GM12874 (cell line): ENCODE measurements around the gene PARP3.

Experiments used
- TF ChIP-seq, protein P1 (sequence below): IDR thresholded peaks from 2 replicates; pipeline ENCODE4 v1.5.1; 2011; ENCODE audit warnings: low read depth, mild to moderate bottlenecking, control low read depth, low read length, moderate library complexity; ENCODE audit not compliant: insufficient read depth

The PARP3 gene

DNA sequence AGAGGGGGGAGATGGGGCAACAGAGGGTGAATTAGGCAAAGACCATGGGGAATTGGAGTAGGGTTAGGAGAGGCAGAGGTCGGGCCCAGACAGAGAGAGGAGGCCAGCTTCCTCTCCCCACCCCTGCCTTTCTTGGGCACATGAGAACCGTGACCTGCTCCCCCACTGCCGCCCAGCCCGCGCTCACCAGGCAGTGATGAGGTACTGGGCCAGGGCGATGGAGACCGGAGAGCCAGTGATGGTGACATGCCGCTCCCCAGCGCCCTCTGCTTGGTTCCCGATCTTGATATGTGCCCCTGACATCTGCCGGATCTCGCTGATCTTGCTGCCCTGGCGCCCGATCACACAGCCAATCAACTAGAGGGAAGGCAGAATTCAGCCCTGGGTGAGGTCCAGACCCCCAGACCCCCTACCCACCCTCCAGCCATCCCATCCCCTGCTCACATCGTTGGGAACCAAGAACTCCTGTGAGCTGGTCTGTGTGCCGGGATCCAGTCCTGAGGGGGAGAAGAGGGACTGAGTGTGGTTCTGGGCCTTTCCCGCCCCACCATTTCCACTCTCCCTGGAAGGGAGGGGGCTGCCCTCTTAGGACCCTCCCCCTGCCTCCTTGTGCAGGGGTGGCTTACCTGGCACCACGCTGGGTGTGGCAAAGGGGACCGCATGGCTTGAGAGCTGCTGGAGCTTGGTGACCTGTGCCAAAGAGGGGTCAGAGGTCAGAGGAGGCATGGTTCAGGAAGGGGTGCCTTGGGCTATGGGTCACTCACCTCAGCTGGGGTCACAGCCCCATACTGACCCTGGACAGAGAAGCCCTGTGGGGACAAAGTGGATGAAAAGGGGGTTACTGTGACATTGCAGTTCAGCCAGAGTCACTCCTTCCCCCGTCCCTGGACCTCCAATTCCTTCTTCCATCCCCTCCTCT is 16.7 kb downstream of the PARP3 start:
- TF ChIP-seq, protein P1, sequence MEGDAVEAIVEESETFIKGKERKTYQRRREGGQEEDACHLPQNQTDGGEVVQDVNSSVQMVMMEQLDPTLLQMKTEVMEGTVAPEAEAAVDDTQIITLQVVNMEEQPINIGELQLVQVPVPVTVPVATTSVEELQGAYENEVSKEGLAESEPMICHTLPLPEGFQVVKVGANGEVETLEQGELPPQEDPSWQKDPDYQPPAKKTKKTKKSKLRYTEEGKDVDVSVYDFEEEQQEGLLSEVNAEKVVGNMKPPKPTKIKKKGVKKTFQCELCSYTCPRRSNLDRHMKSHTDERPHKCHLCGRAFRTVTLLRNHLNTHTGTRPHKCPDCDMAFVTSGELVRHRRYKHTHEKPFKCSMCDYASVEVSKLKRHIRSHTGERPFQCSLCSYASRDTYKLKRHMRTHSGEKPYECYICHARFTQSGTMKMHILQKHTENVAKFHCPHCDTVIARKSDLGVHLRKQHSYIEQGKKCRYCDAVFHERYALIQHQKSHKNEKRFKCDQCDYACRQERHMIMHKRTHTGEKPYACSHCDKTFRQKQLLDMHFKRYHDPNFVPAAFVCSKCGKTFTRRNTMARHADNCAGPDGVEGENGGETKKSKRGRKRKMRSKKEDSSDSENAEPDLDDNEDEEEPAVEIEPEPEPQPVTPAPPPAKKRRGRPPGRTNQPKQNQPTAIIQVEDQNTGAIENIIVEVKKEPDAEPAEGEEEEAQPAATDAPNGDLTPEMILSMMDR = no peak

DNA sequence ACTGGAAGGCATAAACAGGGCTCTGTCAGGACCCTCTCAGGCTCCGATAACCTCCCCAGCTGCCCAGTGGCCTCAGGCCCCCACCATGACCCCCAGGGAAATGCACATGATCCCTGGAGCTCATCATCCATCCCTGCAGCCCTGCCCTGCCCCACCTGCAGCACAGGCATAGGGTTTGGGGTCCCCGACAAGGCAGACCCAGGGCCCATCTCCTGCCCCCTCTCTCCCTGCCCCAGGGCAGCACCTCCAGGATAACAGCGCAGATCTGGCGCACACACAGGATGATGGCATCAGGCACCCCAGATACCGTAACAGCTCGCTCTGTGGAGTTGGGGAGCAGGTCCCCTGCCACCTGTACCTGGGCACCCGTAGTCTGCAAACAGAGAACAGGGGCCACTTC is 17.5 kb downstream of the PARP3 start:
- TF ChIP-seq, protein P1 = no peak

DNA sequence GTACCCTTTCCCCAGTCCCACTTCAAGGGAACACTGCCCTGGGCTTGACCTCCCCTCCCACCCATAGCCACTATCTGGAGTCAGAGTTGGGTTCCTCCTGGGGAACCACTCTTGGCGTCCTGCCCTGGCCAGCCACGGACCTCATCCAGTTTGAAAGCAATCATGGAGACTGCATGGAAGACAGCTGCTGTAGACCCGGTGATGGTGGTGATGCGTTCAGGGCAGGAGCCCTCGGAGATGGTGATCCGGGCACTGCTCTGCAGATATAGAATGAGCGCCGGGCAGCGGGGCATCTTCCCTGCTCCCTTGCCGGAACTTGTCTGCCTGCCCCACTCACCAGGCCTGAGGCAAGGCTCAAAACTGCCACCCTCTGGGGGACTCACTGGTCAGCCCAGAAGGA is 18.2 kb downstream of the PARP3 start:
- TF ChIP-seq, protein P1 = no peak

DNA sequence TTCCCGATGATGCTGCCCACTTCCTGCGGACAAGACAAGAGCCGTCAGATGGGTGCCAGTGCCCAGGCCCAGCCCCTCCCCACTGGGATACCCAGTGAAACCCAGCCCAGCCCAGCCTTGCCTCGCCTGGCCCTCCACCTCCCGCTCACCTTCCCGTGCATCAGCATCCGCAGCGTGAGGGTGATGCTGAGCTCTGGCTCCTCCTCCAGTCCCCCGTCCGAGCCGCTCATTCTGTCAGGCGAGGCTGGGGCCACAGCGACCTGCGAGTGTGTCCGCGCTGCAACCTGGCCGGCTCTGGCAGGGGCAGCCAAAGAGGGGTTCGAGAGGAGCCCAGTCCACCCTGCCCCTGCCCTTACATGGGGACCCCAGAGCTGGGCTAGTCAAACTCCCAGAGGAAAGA is 18.8 kb downstream of the PARP3 start:
- TF ChIP-seq, protein P1 = no peak

DNA sequence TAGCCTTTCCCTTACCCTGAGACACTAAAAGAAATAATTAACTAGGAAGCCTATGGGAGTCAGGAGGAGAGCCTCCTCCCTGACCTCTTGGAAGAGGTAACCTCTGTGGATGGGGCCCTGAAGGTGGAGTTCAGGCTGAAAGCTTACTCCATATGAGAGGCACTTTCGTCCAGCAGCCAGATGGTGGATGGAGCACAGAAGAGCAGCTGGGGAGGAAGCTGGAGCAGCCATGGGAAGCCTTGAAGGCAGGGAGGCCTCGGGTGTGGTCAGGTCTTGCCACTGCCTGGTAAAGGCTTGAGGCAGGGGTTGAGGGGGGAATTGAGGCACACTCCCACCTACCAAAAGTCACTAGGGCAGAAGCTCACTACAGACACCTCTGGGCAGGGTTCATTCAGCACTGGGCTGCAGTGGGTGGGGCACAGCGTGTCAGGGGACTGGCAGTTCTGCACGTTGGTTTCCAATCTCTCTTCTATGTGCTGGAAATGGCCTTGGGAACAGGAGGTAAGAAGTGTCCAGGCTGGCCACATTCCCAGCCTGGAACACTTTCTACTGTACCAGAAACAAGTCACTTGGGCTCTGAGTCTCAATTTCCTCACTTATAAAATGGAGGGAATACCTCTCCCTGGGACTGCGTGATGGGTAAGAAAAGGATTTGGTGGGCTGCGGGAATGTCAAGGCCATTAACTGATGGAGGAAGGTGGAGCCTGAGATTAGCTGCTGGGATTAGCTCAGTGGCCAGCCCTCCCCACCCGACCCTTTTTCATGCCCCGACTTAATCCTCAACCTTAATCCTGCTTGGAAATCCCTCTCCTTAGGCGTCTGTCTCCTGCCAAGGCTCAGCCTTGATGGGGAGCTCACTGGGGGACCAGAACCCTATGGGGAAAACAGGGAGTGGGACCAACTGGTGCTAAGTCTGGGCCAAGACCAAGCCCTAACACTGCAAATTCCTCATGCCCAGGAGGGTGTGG is 19.7 kb downstream of the PARP3 start:
- TF ChIP-seq, protein P1 = no peak

DNA sequence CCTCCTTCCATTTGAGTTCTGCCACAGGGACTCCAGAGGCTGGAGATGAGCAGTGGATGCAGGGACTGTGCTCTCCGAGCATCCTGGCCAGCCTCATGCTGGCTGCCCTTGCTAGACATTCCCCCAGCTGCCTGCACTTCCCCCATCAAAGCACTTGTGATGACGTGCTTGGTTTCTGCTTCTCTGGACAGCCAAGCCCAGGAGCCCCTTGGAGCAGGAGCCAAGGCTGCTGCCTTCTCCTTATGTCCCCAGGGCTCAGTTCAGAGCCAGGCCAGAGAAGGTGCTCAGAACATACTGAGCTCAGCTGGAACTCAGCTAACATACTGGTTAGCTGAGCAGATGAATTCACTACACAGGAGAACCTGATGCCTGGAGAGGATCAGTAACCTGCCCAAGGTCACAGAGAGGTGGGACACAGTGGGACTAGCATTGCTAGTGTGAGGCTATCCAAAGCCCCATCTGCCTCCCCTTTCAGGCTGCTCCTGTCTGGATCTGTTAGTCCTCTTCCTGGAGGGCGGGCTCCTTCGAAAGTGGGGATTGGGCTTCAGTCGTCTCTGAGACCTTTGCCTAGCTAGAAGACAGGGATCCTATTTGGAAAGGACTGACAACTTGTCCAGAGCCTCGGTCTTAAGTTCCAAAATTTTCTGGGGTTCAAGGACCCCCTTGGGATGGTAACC is 20.8 kb downstream of the PARP3 start:
- TF ChIP-seq, protein P1 = no peak
